ENCODE results near the gene UBE2QL1.

GRCh38 chr5:6491919-6492290 is 43.2 kb downstream of the UBE2QL1 start:
- TF ChIP-seq CTCF (IDR thresholded peaks at IDR 0.05): no peak
- TF ChIP-seq POLR2A (IDR thresholded peaks at IDR 0.05): no peak
